Measurements from ENCODE around the gene COL4A1. TPM values are rescaled to one million over a fixed set of nuclear protein-coding genes. Genes with fewer than 3 reads are reported as not detected.

Gene COL4A1
- polyA plus RNA-seq, 1 donor: 566 TPM

DNA sequence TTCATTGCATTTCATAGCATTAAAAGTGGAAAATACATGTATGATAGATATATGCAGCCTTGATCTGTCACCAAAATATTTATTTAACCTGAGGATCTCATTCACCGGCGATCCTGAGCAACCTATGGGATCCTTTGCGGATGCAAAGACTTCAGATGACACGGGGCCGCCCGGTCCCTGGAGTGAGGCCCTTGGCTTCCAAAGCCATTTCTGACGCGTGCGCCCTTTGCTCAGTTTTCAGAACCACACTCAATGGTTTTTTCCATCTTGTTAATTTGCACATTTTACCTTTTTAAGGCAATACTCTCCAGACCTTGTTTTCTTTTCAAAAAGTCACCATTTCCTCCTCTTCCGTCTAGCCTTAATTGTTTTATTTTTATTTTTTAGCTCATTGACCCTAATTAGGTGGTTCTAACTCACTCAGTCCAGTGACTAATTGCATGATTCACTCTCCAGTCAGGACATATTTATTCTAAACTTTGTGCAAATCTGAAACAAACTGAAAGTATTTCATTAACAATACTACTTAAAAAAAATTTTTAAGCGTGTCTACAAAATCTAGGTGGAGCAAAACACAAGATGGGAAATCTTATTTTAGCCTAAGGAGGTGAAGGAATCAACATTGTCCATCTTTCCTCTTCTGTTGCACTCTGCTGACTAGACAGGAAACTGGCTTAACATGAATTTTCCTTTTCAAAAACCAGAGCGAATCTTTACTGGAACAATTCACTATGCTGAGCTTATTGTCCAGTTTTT lies 47.9 kb downstream of the COL4A1 start:
- no peak for DNase-seq (ENCODE audit: low read depth)

DNA sequence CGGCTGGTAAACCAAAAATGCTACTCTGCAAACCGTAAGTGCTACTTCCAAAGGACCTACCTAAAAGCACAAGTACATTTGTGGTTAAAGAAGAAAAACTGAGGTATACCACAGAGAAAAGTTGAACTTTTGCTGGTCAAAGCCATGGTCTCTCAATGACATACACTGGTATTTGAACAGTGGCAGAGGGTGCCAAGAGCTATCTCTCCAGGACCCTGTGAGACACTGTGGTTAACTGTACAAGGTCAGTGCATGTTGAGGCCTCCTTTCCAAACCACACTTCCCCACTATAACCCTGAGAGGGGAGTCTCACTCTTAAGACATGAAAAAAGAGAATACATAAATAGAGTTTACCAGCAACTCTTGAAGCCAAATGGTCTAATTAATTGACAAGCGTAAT lies 49.5 kb downstream of the COL4A1 start:
- no peak for DNase-seq (ENCODE audit: low read depth)

DNA sequence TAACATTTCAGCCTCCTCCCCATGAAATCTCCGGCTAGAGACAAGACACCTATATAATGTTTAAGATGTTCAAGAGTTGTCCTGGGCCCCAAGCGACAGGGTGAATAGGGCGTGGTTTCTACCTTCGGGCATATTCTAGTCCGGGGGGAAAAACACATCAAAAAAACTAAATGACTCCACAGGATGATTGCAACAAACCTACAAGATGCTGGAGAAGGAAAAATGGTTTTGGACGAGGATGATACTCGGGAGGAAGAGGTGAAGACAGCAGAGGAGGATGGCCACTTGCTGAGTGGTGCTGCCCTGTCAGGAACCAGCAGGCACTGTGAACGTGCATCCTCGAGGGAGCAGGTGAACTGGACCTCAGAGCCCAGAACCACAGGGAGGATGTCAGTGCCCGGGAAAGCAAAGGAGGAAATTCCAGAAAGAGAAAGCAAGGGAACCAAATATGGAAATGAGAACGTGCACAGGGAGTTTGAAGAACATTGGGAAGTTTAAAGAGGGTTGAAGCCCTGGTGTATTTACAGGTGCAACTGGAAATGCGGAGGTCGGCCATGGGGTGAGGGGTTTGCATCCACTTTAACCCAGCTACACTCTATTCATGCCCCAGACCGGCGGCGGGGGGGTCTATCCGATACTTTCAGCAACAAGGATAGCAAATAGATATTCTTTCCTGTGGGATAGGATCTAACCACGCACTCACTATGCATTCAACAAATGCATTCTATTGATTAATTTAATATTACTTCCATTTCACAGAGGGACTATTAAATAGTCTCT lies 50.6 kb downstream of the COL4A1 start:
- no peak for DNase-seq (ENCODE audit: low read depth)

DNA sequence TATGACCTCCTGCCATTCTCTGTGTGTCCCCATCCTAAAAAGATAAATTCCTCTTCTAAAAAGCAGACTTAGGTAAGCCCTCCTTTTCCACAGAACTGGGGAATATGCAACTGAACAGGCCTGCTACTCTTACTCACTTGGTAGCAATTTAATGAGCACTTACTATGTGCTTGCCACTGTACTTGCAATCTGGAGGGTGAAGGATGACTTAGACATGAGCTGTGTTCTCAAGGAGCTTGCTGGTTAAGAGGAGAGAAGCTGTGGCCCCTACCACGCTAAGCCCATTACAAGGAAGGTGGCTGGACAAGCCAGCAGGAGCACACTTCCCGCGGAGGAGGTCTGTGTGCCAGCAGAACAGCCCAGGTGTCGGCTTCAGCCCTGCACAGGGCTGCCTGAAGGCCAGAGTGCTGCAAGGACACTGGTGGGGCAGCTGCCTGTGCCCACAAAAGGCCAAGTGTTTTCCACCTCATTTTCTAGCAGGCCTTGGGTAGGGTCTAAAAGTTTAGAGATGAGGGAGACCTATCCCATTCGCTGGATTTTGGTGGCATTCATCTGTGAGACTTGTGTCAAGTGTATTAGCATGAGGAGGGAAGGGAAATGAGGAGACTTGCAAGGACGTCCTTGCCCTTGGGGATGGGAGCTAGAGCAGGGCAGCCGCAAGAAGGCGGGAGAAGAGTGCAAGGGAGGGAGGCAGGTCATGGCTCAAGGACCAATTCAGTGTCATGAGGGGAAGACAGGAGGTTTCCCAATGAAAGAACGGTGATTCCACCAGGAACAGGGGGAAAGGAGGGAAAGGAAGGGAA lies 52.0 kb downstream of the COL4A1 start:
- DNase-seq (ENCODE audit: low read depth): no peak

DNA sequence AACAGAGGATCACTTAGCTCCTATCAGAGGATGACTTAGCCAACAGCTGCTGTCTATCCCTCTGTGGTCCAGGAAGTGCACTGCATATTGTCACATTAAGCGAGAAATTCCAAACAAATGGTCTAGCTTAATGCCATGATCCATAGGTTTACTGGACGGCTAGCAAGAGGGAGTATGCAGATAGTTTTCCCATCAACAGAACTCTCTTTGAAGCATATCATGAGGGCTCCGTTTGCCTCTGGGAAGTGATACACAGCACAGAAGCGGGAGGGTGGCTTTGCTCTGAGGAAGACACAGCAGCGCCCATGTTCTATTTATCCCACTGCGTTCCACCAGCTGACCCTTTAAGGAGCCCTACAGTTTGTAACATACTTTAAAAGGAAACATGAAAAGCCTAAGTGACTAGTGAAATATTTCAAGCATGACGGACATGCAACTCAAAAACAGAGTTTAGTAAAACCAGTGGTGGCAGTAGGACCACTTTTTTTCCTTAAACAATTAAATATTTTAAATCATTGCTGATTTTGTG lies 52.7 kb downstream of the COL4A1 start:
- DNase-seq (ENCODE audit: low read depth): no peak

DNA sequence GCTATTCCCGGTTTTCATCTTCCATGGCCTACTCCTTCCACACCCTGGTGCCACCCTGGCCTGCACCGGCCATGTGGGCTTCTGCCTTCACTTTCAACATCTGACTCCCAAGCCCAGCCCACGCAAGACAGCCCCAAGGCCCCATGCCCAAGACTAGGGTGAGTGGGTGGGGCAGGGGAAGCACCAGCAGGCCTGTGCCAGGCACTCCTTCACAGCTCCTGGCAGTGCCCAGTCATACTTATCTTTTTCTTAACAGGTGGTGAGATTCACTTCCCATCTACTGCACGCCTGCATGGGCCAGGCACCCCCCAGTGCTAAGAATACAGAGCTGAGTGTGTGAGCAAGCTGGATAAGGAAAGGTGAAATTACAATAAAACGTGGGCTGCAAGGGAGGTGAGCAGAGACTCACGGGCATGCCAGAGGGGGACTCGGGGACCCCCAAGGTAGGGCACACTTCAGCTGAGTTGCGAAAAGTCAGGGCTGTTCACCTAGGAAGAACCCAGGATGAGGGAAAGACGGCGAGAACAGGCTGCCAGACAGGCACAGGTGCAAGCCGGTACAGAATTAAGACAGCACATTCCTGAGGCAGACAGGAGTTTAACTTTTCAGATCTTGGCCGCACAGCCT lies 55.7 kb downstream of the COL4A1 start:
- DNase-seq (ENCODE audit: low read depth): no peak

DNA sequence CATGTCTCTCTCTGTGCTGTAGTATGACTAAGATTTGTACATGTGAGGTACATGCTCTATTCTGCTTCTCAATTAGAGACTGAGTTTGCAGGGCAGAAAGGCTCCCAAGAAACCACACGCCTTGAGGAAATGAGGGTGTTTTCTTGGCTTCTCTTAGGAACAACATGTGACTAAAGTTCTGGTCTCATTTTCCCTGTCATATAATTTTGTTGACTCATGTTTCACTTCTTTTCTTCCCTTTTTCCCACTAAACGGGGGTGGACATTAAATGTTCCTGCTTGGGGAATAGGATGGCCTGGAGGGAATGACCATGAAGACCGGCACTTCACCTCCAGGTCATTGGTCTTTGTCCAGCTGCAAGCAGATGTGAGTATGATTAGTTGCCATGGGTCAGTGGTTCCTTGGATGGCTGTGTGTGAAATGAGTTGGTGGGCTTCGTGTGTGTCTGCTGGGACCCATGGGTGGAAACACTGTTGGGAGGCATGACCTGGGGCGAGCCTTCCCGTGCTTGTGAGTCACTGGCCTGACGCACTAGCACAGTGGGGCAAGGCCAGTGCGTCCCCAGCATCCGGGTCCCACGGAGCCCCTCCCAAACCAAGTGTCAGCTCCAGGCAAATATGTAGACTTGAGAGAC lies 56.6 kb downstream of the COL4A1 start:
- no peak for DNase-seq (ENCODE audit: low read depth)

DNA sequence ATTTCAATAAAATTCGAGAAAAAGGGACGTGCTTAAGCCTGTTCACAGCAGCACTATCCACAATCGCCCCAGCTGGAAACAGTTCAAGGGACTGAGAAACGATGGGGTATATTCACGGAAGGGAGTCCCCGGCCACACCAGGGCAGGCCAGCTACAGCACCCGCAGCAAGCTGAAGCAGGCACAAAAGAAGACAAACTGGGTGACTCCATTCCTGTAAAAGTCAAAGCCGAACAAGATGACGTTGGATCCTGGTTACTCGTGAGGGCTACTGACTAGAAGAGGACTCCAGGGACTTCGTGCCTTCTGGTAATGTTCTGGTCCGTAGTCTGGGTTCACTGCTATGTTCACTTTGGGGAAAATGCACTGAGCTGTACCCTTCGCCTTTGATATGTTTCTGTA lies 57.6 kb downstream of the COL4A1 start:
- DNase-seq (ENCODE audit: low read depth): no peak

DNA sequence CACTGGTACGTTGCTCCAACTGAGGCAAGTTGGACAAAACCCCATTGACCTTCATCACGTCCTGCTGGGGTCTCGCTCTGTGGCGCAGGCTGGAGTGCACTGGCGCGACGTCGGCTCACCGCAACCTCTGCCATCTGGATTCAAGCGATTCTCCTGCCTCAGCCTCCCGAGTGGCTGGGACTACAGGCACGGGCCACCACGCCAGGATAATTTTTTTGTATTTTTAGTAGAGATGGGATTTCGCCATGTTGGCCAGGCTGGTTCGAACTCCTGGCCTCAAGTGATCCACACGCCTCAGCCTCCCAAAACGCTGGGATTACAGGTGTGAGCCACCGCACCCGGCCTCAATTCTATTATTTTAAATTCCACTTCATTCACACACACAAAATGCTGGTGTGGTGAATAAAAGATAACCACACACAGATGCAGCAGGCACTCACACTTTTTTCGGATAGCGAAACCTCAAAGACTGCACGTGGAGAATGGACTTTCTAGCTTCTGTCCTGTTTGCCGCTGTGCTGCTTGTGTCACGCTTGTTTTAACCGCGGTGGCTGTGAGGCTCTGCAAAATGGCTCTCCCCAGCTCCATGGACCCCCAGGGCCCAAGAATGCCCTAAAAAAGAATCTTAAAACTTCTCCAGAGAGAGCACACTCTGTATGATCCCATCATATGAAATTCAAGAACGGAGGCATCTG lies 58.4 kb downstream of the COL4A1 start:
- DNase-seq (ENCODE audit: low read depth): no peak

DNA sequence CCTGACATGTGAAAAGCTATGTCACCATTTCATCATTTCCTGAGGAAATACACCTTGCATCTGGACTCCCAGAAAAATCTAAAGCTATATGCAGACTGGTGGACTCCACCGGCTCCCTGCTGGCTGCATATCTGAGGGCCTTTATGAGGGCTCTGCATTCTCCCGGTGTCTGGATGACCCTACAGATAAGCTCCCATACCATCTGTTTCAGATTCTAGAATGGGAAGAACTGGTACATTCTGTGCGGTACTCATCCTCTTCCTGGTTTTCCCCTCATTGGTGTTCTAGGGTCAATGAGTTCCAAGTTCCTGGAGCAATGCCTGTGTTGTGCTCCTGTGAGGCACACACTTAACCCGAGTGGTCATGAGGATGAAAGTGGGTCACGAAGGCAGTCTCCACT lies 60.4 kb downstream of the COL4A1 start:
- DNase-seq (ENCODE audit: low read depth): no peak

DNA sequence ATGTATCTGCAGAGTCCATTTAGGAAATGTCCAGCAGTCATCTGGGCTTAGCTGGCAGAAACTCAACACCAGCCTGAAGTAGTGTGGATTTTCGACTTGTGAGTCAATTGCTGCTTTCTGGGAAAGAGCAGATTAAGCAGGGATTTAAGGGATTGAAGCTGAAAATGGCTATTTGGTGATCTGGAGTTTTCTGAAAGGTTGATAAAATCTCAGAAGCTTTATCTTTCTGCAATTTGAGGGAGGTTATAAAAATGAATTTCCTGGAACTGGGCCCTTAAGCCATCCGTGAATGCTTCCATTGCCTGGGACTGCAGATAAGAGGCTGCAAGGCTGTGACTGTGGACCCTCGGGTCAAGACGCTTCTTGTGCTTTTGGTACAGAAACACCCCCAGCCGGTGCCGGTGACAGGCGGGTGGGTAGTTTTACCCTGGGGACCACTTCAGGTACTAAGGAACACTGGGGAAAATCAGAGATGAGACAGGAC lies 61.5 kb downstream of the COL4A1 start:
- DNase-seq (ENCODE audit: low read depth): no peak

DNA sequence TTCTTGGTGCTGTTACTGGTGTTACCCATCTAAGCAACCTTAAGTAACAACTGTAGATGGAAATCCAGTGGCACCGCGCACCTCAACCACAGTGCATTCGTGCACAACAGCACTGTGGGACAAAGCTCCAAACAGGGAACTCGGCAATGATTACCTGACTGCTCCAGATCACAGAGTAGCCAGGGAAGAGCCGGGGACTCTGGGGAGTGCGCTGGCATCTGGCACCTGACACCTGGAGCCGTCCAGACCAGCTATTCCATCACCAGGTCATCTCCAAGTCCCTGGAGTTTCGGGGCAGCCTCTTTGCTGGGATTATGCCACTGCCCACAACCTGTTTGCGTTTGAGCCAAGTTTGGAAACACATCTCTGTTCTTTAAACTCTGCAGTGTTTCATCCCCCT lies 62.0 kb downstream of the COL4A1 start:
- no peak for DNase-seq (ENCODE audit: low read depth)

DNA sequence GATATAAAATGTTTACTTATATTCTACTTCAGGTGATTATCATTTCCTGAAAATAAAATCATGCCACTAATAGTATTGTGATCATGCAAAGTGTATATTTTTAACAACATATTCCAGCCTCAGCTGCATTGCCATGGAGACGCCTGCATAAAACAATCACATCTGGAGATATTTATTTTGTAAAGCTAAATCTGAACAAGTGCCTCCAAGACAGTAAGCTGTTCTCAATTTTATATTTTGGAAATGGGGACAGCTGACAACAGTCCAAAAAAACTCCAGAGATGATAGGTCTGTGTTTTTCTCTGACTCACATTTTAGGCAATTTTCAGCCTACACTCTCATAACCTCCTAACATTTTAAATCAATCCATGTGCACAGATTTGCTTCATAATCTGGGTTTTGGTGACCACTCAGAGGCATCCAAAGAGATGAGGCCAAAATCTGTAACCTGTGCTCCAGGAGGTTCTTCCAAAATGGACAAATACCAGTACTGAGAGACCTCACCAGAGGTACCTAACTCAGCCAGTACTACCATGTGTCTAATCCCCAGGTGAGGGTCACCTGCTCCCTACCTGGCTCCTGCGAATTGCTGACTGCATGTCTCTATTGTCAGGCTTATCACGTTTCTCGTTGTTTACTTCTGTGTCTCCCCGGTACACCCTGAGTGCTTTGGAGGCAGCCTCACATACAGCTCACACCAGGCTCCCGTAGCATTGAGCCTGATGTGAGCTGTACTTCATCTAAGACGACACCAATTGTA lies 62.7 kb downstream of the COL4A1 start:
- peak; percentile 94 for DNase-seq (ENCODE audit: low read depth)

DNA sequence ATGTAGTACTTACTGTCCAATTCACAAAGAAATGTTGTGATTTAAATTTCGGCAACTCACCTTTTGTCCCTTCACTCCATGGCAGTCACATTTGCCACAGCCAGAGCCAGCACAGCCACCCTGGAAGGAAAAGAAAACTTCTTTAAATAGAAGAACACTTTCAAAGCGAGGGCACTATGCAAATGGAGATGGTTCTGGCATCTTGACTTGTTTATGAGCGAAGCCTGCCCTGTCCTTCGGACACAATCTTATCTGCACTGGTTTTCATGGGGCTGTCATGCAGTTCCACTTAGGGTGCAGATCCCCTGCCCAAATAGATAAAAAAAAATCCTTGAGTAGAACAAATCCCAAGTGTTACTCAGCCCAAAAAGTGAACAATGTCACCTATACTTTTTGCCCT lies 64.3 kb downstream of the COL4A1 start:
- no peak for DNase-seq (ENCODE audit: low read depth)

DNA sequence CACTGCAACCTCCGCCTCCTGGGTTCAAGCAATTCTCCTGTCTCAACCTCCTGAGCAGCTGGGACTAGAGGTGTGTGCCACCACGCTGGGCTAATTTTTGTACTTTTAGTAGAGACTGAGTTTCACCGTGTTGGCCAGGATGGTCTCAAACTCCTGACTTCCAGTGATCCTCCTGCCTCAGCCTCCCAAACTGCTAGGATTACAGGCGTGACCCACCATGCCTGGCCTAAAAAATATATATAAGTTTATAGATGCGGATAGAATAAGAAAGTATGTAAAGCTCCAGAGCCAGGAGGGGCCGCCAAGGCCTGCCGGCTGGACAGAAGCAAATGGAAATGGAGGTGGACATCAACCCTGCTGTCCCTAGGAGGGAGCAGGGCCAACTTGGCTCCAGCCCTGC lies 66.0 kb downstream of the COL4A1 start:
- DNase-seq (ENCODE audit: low read depth): no peak

DNA sequence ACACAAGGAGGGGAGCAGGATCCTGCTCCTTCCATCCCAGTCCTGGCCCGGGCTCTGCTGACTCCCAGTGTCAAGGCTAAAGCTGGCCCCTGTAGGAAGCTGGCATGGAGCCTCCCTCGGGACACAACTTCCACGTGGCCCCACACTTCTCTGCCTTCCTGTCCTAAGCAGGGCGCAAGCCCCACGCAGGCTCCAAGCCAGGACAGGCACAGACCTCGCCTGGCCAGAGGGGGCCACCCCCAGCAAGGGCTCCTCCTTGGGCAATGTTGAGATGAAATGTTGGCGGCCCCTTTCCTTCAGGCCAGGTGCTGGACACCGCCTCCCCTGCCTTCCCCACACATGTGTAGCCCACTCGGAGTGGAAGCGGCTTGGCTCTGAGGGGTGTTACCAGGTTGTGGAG lies 66.6 kb downstream of the COL4A1 start:
- DNase-seq (ENCODE audit: low read depth): no peak

DNA sequence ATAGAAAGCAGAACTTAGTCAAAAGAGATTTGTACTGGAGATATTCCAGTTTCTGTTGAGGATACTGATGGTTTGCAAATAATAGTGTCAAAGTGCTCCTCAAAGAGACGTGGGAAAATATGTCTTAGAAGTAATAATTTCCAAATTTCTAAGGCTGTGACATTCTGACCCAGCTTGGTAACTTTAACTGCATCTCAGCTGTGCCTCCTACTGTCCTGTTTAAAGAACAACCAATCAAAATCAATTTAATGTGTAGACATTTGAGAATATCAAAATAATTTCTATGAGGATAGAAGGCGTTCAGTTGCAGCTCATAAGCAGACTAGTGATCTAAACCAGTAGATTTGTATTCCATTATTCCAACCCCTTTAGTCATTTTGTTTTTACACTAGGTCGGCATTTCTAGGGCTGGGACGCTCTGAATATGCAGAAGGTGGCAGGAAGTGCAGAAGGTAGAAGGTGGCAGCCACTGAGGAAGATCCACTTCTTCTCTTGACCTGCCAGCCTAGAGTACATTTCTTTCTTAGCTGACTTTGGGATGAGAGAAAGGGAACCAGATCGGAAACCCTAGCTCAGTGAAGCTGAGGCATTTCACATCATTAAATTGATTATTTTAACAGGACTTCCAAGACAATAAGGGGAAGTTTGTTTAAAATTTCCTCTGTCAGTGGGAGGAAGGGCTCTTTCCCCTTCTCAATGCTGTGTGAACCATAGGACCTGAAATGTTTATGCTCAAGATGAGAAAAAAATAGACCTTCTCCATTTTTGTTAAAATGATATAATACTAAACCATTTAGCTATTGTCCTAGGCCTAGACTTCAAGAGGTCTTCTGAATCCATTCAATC lies 67.5 kb downstream of the COL4A1 start:
- DNase-seq (ENCODE audit: low read depth): no peak

DNA sequence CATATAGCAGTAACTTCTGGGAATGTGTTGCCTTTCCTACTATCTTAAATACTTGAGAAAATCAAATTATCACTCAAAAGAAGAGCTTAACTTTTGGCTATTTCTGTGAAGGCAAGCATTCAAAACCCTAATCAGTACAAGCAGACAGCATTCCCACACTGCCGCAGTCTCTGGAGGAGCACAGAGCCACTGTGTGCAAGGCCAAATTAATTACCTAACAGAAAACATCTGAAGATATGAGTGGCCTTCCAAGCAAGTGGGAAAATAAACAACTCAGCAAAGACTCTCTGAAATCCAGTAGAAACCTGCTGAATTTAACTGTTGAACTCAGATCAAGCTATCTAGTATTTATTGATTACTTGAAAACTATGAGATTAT lies 68.2 kb downstream of the COL4A1 start:
- DNase-seq (ENCODE audit: low read depth): no peak
